Iris pigment epithelial cell (primary cell): ENCODE measurements around the gene CAMTA1.
"Not testable (repeated sequence)": the region's sequence is repeated elsewhere in the genome, so short reads cannot be mapped to it uniquely, and the experiment has no call there.

ENCODE experiments used
- DNase-seq: peaks from one replicate; pipeline ENCODE4 v3.0.0-alpha.2; 2011; ENCODE audit warnings: low read depth

CAMTA1 gene

GRCh38 chr1:7150724-7151280 lies 365.5 kb downstream of the CAMTA1 start:
- DNase-seq, result no peak

- DNase-seq, result no peak
These were observed 366.7 kb downstream of the CAMTA1 start for GRCh38 chr1:7151978-7152377.

- DNase-seq, result no peak
These were observed 367.4 kb downstream of the CAMTA1 start for GRCh38 chr1:7152655-7153054.

GRCh38 chr1:7153464-7153863 lies 368.2 kb downstream of the CAMTA1 start:
- DNase-seq, result no peak

GRCh38 chr1:7159116-7159781 lies 374.0 kb downstream of the CAMTA1 start:
- DNase-seq, result no peak

- DNase-seq, result not testable (repeated sequence)
These were observed 383.3 kb downstream of the CAMTA1 start for GRCh38 chr1:7168554-7168953.

GRCh38 chr1:7171168-7171567 lies 385.9 kb downstream of the CAMTA1 start:
- no peak for DNase-seq

GRCh38 chr1:7171574-7171973 lies 386.3 kb downstream of the CAMTA1 start:
- no peak for DNase-seq

GRCh38 chr1:7172804-7173203 lies 387.6 kb downstream of the CAMTA1 start:
- DNase-seq, result no peak

- no peak for DNase-seq
These were observed 389.3 kb downstream of the CAMTA1 start for GRCh38 chr1:7174561-7174960.

GRCh38 chr1:7174980-7175906 lies 390.0 kb downstream of the CAMTA1 start:
- no peak for DNase-seq

- no peak for DNase-seq
These were observed 391.8 kb downstream of the CAMTA1 start for GRCh38 chr1:7177021-7177420.

- DNase-seq, result no peak
These were observed 392.3 kb downstream of the CAMTA1 start for GRCh38 chr1:7177438-7178146.

- DNase-seq, result no peak
These were observed 393.1 kb downstream of the CAMTA1 start for GRCh38 chr1:7178336-7178735.

GRCh38 chr1:7178741-7179140 lies 393.5 kb downstream of the CAMTA1 start:
- DNase-seq, result no peak

GRCh38 chr1:7185721-7186120 lies 400.5 kb downstream of the CAMTA1 start:
- no peak for DNase-seq

GRCh38 chr1:7186382-7187111 lies 401.3 kb downstream of the CAMTA1 start:
- DNase-seq, result no peak

GRCh38 chr1:7187112-7187493 lies 401.8 kb downstream of the CAMTA1 start:
- no peak for DNase-seq

GRCh38 chr1:7190261-7190660 lies 405.0 kb downstream of the CAMTA1 start:
- no peak for DNase-seq

- no peak for DNase-seq
These were observed 407.2 kb downstream of the CAMTA1 start for GRCh38 chr1:7192453-7192852.

- no peak for DNase-seq
These were observed 411.0 kb downstream of the CAMTA1 start for GRCh38 chr1:7196036-7196911.
